ENCODE results near the gene MT1A. TPM values are rescaled to one million over a fixed set of nuclear protein-coding genes. Genes with fewer than 3 reads are reported as not detected.
"Not testable (repeated sequence)": the region's sequence is repeated elsewhere in the genome, so short reads cannot be mapped to it uniquely, and the experiment has no call there.

Gene MT1A
- total RNA-seq, 1 donor from 2014 or later = not detected

- no peak overlapping the region for H3K27ac Mint-ChIP-seq
- H3K27me3 Mint-ChIP-seq (ENCODE audit: low read depth) = peaks cover 98% of the 10 kb centered on the region
- no peaks in the 10 kb centered on the region for H3K36me3 Mint-ChIP-seq
- TF ChIP-seq CTCF (IDR thresholded peaks at IDR 0.05; ENCODE audit: unreplicated experiment) = no peak
- peaks cover 9% of the 10 kb centered on the region for H3K4me1 Mint-ChIP-seq
- H3K4me3 Mint-ChIP-seq = no peak overlapping the region
- no peak for DNase-seq (ENCODE audit: low spot score in 2 of 2, unreplicated experiment in 2 of 2)
- H3K9me3 Mint-ChIP-seq = no peaks in the 10 kb centered on the region
Measured at GRCh38 chr16:56669840-56670619, 31.6 kb downstream of the MT1A start.

GRCh38 chr16:56670620-56670934 is 32.1 kb downstream of the MT1A start:
- peaks cover 98% of the 10 kb centered on the region for H3K27me3 Mint-ChIP-seq (ENCODE audit: low read depth)
- no peak for TF ChIP-seq CTCF (IDR thresholded peaks at IDR 0.05; ENCODE audit: unreplicated experiment)
- no peak overlapping the region for H3K27ac Mint-ChIP-seq
- no peaks in the 10 kb centered on the region for H3K9me3 Mint-ChIP-seq
- H3K4me1 Mint-ChIP-seq = peaks cover 13% of the 10 kb centered on the region
- no peak for DNase-seq (ENCODE audit: low spot score in 2 of 2, unreplicated experiment in 2 of 2)
- H3K36me3 Mint-ChIP-seq = no peaks in the 10 kb centered on the region
- no peak overlapping the region for H3K4me3 Mint-ChIP-seq

DNA sequence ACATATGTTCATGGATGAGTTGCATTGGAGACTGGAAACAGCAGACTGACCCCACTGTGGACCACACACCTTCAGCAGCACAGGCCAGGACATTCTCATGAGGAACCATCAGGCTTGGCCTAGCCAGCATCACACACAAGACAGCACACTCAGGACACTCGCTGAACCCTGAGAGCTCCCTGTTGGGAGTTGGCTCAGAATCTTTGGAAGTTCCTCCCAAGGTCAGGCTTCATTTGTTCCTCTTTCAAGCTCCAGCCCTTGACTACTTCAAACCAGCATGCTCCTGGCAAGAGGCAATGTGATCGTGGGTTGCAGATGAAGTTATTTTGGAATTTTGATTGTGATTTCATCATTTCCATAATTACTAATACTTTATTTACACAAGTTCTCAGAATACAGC is 33.2 kb downstream of the MT1A start:
- Mint-ChIP-seq H3K27me3 (ENCODE audit: low read depth) (peaks cover 98% of the 10 kb centered on the region), H3K4me1 (peaks cover 18% of the 10 kb centered on the region)
- H3K36me3 Mint-ChIP-seq; DNase-seq (ENCODE audit: low spot score in 2 of 2, unreplicated experiment in 2 of 2); H3K4me3 Mint-ChIP-seq; H3K27ac Mint-ChIP-seq; H3K9me3 Mint-ChIP-seq: not testable (repeated sequence)

- H3K36me3 Mint-ChIP-seq; H3K9me3 Mint-ChIP-seq; H3K27ac Mint-ChIP-seq; DNase-seq (ENCODE audit: low spot score in 2 of 2, unreplicated experiment in 2 of 2); H3K4me3 Mint-ChIP-seq: not testable (repeated sequence)
- peaks cover 98% of the 10 kb centered on the region for H3K27me3 Mint-ChIP-seq (ENCODE audit: low read depth)
- H3K4me1 Mint-ChIP-seq = peaks cover 18% of the 10 kb centered on the region
Measured at GRCh38 chr16:56672171-56672570, 33.7 kb downstream of the MT1A start.

DNA sequence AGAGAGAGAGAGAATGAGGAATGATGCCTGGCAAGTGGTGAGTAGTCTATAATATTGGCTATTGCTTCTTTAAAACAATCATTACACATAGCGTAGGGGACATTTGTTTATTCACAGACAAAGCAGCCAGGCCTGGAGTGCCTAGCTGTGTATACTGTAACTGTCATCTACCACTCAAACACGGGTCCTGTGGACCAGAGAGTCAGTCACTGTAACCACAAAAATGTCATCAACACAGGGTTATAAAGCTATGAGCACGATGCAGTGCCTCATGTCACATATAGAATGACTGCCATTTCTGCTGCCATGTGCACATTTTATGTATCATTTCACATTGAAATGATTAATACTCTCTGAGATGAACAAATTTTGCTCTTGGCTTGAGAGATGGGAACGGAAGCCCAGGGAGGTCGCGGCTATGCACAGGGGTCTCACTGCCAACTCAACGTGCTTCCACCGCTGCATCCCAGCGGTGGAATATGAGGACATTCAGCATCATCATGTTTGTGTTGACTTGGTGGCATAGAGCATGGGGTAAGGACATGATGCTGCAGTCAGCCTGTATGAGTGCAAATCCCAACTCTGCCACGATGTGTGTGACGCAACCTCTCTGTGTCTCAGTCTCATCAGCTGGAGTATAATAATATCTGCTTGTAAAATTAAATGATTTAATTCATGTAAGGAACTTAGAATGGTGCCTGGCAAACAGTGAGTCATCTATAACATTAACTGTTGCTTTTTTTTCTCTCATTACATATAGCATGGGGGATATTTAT is 34.5 kb downstream of the MT1A start:
- DNase-seq (ENCODE audit: low spot score in 2 of 2, unreplicated experiment in 2 of 2) = no peak
- Mint-ChIP-seq H3K27me3 (ENCODE audit: low read depth) (peaks cover 99% of the 10 kb centered on the region), H3K4me3 (no peak overlapping the region), H3K4me1 (peaks cover 18% of the 10 kb centered on the region), H3K27ac (no peak overlapping the region), H3K36me3 (no peaks in the 10 kb centered on the region), H3K9me3 (no peaks in the 10 kb centered on the region)
- no peak for TF ChIP-seq CTCF (IDR thresholded peaks at IDR 0.05; ENCODE audit: unreplicated experiment)

DNA sequence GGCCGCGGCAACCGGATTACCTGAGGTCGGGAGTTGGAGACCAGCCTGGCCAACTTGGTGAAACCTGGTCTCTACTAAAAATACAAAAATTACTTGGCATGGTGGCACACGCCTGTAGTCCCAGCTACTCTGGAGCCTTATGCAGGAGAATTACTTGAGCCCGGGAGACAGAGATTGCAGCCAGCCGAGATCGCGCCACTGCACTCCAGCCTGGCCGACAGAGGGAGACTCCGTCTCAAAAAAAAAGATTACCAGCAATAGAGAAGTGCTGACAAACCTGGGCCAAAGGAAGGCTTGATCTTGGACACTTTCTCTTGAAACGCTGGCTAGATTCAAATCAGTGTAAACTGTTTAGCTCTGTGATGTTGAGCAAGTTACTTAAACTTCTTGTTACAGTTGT is 35.5 kb downstream of the MT1A start:
- no peak for DNase-seq (ENCODE audit: low spot score in 2 of 2, unreplicated experiment in 2 of 2)
- TF ChIP-seq CTCF (IDR thresholded peaks at IDR 0.05; ENCODE audit: unreplicated experiment) = no peak
- H3K36me3 Mint-ChIP-seq = no peaks in the 10 kb centered on the region
- H3K9me3 Mint-ChIP-seq = no peaks in the 10 kb centered on the region
- H3K27me3 Mint-ChIP-seq (ENCODE audit: low read depth) = peaks cover 92% of the 10 kb centered on the region
- H3K27ac Mint-ChIP-seq = no peak overlapping the region
- H3K4me3 Mint-ChIP-seq = no peak overlapping the region
- peaks cover 18% of the 10 kb centered on the region for H3K4me1 Mint-ChIP-seq

- Mint-ChIP-seq H3K4me1 (peaks cover 18% of the 10 kb centered on the region), H3K27me3 (ENCODE audit: low read depth) (peaks cover 88% of the 10 kb centered on the region)
- DNase-seq (ENCODE audit: low spot score in 2 of 2, unreplicated experiment in 2 of 2); H3K9me3 Mint-ChIP-seq; H3K4me3 Mint-ChIP-seq; H3K27ac Mint-ChIP-seq; H3K36me3 Mint-ChIP-seq: not testable (repeated sequence)
Measured at GRCh38 chr16:56674570-56674969, 36.1 kb downstream of the MT1A start.
